Measurements from ENCODE around the gene MACROD2.

DNA sequence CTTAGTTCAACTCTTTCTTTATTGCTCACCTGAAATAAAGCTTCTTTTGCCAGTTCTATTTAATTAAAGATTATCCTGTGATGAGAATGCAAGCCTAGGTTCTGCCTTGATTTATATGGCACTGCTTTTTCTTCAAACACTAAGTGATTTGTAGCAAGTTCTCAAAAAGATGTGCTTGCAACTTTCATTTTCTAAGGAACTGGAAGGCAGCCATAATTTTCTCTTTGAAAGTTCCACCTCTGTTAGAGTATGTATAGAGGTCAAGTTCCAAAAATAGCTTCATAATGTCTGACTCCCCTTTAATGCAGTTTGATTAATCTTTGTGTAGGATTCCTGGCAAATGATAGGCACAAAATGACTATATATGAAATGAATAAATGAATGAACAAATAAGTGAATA lies 870.4 kb downstream of the MACROD2 start:
- TF ChIP-seq, protein P1, sequence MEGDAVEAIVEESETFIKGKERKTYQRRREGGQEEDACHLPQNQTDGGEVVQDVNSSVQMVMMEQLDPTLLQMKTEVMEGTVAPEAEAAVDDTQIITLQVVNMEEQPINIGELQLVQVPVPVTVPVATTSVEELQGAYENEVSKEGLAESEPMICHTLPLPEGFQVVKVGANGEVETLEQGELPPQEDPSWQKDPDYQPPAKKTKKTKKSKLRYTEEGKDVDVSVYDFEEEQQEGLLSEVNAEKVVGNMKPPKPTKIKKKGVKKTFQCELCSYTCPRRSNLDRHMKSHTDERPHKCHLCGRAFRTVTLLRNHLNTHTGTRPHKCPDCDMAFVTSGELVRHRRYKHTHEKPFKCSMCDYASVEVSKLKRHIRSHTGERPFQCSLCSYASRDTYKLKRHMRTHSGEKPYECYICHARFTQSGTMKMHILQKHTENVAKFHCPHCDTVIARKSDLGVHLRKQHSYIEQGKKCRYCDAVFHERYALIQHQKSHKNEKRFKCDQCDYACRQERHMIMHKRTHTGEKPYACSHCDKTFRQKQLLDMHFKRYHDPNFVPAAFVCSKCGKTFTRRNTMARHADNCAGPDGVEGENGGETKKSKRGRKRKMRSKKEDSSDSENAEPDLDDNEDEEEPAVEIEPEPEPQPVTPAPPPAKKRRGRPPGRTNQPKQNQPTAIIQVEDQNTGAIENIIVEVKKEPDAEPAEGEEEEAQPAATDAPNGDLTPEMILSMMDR (optimal IDR thresholded peaks at IDR 0.05 in 1 of 3, IDR thresholded peaks at IDR 0.05 in 1 of 3, conservative IDR thresholded peaks at IDR 0.05 in 1 of 3; ENCODE audit: extremely low read depth in 1 of 3, insufficient read depth in 2 of 3, low read length in 3 of 3), result no peak
- no peak for TF ChIP-seq EZH2 (IDR thresholded peaks at IDR 0.05; ENCODE audit: low read length)
